Measurements from ENCODE around the gene CARM1. TPM values are rescaled to one million over a fixed set of nuclear protein-coding genes. Genes with fewer than 3 reads are reported as not detected.
"Not testable (repeated sequence)": the region's sequence is repeated elsewhere in the genome, so short reads cannot be mapped to it uniquely, and the experiment has no call there.

CARM1 gene
- total RNA-seq, 1 experiment from 2014 or later, result 19.1 TPM

DNA sequence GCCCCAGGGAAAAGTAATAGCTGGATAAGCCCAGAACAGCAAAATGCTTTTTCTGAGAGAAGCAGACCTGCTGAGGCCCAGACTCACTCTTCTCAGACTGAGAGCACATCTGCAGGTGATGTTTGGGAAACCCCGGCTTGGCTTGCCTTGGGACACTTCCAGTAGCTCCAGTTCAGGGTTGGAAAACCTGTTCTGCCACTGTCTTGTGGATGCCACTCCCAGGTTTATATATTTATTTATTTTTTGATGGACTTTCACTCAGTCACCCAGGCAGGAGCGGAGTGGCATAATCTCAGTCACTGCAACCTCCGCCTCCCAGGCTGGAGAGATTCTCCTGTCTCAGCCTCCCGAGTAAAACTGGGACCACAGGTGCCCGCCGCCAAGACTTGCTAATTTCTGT, 81.5 kb downstream of the CARM1 start:
- in situ Hi-C loops (cut with HindIII; ENCODE audit: low pct_unique_long_range_greater_than_20kb, low sequenced_read_pairs), result no loop called here
- no peak for DNase-seq (ENCODE audit: low read depth)

DNA sequence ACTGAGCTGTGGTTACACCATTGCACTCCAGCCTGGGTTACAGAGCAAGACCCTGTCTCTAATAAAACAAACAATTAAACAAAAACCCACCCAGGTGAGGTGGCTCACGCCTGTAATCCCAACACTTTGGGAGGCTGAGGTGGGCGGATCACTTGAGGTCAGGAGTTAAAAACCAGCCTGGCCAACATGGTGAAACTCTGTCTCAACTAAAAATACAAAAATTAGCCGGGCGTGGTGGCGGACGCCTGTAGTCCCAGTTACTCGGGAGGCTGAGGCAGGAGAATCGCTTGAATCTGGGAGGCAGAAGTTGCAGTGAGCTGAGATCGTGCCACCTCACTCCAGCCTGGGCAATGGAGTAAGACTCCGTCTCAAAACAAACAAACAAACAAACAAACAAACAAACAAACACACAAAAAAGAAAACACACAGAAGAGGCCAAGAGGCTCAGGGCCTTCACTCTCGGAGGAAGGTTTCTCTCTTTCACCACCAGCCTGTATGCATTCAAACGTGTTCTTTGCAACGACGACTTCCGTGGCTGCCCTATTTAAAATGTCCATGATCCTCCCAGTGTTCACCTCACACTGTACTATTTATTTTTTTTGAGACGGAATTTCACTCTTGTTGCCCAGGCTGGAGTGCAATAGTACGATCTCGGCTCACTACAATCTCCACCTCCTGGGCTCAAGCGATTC, 88.1 kb downstream of the CARM1 start:
- in situ Hi-C loops (cut with HindIII; ENCODE audit: low pct_unique_long_range_greater_than_20kb, low sequenced_read_pairs); DNase-seq (ENCODE audit: low read depth): not testable (repeated sequence)

DNA sequence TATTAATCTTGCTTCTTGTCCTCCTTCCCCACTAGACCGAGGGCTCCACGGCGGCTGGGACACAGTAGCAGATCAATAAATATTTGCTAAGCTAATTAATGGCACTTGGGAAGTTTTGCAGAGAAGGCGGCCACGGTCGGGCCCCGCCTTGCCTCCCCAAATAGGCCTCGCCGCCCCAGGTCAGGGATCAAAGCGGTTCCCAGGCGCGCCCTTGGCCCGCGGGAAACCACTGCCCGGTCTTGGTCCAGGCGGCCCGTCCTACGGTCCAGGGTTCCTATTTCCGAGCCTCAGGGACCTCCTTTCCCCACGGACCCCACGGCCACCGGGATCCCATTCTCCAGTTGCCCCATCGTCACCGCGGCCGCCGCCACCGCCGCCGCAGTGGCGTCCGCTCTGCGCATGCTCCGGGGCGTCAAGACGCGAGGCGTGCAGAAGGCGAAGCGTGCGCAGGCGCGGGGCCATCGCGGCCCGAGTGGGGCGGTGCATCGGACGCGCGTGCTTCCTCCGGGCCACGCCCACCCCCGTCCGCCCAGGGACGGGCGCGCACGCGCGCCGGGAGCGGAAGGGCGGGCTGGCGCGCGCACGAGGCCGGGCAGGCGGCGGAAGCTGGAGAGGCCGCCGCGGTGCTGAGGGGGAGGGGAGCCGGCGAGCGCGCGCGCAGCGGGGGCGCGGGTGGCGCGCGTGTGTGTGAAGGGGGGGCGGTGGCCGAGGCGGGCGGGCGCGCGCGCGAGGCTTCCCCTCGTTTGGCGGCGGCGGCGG, 89.1 kb downstream of the CARM1 start, which contains the start of gene SMARCA4:
SMARCA4 (plus strand) TSS at position 717 of the 759 bp plus-strand sequence. CDS start 23,122 bp downstream, outside the sequence.
- peak; percentile 96 for DNase-seq (ENCODE audit: low read depth)
- in situ Hi-C loops (cut with HindIII; ENCODE audit: low pct_unique_long_range_greater_than_20kb, low sequenced_read_pairs), result no loop called here

DNA sequence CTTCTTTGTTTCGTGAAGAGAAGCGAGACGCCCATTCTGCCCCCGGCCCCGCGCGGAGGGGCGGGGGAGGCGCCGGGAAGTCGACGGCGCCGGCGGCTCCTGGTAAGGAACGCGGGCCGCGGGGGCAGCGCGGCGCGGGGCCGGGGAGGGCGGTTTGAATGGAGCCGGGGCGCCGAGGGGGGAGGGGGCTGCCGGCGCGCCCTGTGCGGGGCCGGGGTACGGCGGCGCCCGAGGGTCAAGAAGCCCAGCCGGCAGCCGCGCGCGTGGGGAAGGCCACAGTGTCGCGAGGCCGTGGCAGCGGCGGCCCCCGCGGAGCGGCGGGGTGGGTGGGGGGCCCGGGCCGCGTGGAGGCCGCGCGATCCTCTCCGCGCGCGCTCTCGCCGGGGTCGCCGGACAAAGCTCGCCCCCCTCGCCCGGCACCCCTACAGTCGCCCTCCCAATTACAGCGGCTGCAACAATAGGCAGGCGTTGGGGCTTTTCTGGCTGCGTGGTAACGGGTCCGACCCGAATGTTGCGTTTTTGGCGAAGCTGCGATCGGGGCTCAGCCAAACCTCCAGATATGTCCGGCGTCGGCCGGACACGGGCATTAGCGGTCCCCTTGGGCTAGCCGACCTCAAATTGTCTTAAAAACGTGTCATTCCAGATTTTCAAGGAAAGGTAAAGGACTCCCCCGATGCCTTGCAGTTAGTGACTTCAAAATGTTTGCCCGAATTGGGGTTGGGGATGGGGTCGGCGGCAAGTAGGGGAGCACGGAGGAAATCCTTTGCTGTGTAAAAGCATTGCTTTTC, 89.9 kb downstream of the CARM1 start:
- in situ Hi-C loops (cut with HindIII; ENCODE audit: low pct_unique_long_range_greater_than_20kb, low sequenced_read_pairs), result no loop called here
- no peak for DNase-seq (ENCODE audit: low read depth)

DNA sequence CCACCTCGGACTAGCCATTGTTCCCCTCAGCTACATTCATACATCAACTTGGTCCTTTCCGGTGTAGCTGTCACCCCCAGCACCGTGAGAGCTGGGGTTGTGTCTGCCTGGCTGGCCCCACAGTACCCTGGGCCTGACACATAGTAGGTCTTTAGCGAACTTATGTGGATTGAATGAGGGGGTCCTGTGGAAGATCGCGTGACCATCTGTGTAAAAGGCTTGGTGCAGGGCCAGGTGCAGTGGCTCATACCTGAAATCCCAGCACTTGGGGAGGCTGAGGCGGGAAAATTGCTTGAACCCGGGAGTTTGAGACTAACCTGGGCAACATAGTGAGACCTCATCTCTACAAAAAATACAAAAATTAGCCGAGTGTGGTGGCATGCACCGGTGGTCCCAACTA, 91.5 kb downstream of the CARM1 start:
- no peak for DNase-seq (ENCODE audit: low read depth)
- in situ Hi-C loops (cut with HindIII; ENCODE audit: low pct_unique_long_range_greater_than_20kb, low sequenced_read_pairs), result no loop called here

DNA sequence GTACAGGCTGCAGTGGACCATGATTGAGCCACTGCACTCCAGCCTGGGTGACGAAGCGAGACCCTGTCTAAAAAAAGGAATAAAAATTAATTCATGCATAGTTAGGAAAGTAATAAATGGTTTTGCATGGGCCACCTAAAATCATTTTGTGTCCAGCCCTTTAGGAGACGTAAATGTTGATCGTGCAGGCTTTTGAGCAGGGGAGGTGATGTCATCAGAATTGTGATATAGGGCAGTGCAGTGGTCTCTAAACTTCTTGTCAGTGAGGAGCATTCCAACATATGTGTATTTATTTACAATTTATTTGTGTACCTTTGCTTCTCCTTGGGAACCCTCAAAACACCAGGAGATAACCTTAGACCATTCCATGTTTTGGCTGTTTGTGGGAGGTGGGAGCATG, 92.5 kb downstream of the CARM1 start:
- DNase-seq (ENCODE audit: low read depth), result no peak
- in situ Hi-C loops (cut with HindIII; ENCODE audit: low pct_unique_long_range_greater_than_20kb, low sequenced_read_pairs), result no loop called here

DNA sequence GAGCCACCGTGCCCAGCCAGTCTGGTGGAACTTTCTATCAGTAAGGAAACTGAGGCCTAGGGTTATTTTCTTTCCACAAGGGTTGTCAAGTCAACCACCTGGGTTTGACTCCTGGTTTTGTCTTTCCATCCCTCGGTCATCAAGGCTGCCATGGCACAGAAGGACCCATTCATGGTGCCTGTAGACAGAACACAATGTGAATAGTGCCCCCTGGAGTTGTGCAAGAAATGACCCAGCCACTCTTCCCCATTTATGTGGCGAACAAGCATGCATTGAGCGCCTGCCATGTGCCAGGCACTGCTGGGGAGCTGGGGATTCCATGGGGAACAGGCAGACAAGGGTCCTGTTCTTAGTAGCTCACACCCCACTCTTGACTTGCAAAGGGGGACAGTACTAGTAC, 93.5 kb downstream of the CARM1 start:
- in situ Hi-C loops (cut with HindIII; ENCODE audit: low pct_unique_long_range_greater_than_20kb, low sequenced_read_pairs), result no loop called here
- DNase-seq (ENCODE audit: low read depth), result no peak

DNA sequence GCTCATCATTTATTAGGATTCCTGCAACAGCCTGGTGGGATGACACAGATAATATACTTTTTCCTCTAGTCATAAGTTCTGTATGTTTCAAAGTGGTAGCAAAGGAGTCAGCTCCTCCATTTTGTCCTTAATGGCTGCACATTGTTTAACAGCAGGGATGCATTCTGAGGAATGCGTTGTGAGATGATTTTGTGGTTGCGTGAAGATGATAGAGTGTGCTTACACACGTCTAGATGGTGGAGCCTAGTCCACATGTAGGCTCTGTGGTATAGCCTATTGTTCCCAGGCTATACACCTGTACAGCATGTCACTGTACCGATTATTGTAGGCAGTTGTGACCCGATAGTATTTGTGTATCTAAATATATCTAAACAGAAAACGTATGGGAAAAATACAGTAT, 94.0 kb downstream of the CARM1 start:
- no peak for DNase-seq (ENCODE audit: low read depth)
- in situ Hi-C loops (cut with HindIII; ENCODE audit: low pct_unique_long_range_greater_than_20kb, low sequenced_read_pairs), result no loop called here

DNA sequence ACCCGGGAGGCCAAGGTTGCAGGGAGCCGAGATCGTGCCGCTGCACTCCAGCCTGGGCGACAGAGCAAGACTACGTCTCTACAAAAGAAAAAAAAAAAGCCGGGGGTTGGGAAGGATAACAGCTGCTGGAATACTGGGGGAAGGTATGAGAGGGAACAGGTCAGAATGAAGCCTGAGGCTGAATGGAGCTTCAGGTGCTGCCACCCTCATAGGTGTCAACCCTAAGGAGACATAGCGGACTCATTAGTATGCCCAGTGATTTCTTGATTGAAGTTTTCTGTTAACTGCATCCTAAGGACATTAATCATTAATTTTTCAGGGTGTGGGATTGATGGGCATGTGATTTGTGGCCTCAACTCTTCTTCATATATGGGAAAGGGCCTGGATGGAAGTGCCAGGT, 95.5 kb downstream of the CARM1 start:
- in situ Hi-C loops (cut with HindIII; ENCODE audit: low pct_unique_long_range_greater_than_20kb, low sequenced_read_pairs), result no loop called here
- DNase-seq (ENCODE audit: low read depth), result no peak

DNA sequence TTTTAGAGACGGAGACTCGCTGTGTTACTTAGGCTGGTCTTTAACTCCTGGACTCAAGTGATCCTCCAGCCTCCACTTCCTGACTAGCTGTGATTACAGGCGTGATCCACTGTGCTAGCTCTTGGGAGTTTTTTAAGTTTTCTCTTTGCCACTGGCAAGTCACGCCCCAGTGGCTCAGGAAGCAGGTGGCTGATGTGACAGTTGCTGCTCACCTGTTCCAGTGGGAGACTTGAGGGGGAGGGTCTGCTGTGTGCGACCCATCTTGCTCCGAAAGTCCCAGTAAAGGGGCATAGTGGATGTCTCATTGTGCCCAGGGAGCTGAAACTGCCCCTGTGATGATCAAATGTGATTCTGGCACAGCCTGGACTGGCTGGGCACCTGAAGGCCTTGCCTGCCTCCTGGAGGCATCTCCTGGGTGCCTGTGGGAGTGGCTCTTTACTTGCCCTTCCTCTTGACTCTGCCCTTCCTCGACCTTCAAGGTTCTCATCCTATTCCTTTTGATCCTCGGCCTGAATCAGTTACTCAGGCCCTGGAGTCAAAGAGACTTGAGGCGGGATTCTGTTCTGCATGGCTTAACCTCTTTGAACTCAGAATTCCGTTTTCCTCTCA, 97.3 kb downstream of the CARM1 start:
- peak; percentile 56 for DNase-seq (ENCODE audit: low read depth)
- in situ Hi-C loops (cut with HindIII; ENCODE audit: low pct_unique_long_range_greater_than_20kb, low sequenced_read_pairs), result no loop called here

DNA sequence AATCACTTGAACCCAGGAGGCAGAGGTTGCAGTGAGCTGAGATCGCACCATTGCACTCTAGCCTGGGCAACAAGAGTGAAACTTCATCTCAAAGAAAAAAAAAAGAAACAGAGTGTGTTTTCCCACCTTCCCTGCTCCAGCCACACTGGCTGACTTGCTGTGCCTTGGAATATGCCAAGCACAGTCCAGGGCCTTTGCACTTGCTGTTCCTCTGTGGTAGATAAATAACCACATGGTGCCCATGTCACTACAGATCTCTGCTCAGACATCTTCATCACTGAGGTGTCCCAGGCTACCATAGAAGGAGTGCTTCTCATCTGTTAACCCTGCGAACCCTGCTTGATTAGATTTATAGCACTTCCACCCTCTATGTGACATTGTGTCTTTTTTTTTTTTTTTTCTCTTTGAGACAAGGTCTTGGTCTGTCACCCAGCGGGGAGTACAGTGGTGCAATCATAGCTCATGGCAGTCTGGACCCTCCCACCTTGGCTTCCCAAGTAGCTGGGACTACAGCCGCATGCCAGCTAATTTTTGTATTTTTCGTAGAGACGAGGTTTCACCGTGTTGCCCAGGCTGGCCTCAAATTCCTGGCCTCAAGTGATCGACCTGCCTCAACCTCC, 99.9 kb downstream of the CARM1 start:
- DNase-seq (ENCODE audit: low read depth), result no peak
- in situ Hi-C loops (cut with HindIII; ENCODE audit: low pct_unique_long_range_greater_than_20kb, low sequenced_read_pairs), result no loop called here

Other genes with a start within 250 kb of the CARM1 start
- 7.1 and 13.1 TPM in 2 replicates for gene SLC44A2, start 246.0 kb upstream of the CARM1 start, total RNA-seq (2014; rRNA removed; shearing (Covaris generic); ENCODE audit: low replicate concordance)
- gene ILF3, start 217.2 kb upstream of the CARM1 start, total RNA-seq (2014; rRNA removed; shearing (Covaris generic); ENCODE audit: low replicate concordance), result 168 and 223 TPM in 2 replicates
- 32.2 and 57.9 TPM in 2 replicates for gene QTRT1, start 170.1 kb upstream of the CARM1 start, total RNA-seq (2014; rRNA removed; shearing (Covaris generic); ENCODE audit: low replicate concordance)
- gene DNM2, start 153.5 kb upstream of the CARM1 start, total RNA-seq (2014; rRNA removed; shearing (Covaris generic); ENCODE audit: low replicate concordance), result 331 and 362 TPM in 2 replicates
- 47.7 and 64.0 TPM in 2 replicates for gene TMED1, start 35.3 kb upstream of the CARM1 start, total RNA-seq (2014; rRNA removed; shearing (Covaris generic); ENCODE audit: low replicate concordance)
- gene C19orf38, start 23.1 kb upstream of the CARM1 start, total RNA-seq (2014; rRNA removed; shearing (Covaris generic); ENCODE audit: low replicate concordance), result 1.1 and 3.3 TPM in 2 replicates
- gene YIPF2, start 57.1 kb downstream of the CARM1 start, total RNA-seq (2014; rRNA removed; shearing (Covaris generic); ENCODE audit: low replicate concordance), result 102 and 129 TPM in 2 replicates
- gene TIMM29, start 57.3 kb downstream of the CARM1 start, total RNA-seq (2014; rRNA removed; shearing (Covaris generic); ENCODE audit: low replicate concordance), result 60.3 and 60.8 TPM in 2 replicates
- 76.1 and 109 TPM in 2 replicates for gene SMARCA4, start 89.5 kb downstream of the CARM1 start, total RNA-seq (2014; rRNA removed; shearing (Covaris generic); ENCODE audit: low replicate concordance)
- gene LDLR, start 217.9 kb downstream of the CARM1 start, total RNA-seq (2014; rRNA removed; shearing (Covaris generic); ENCODE audit: low replicate concordance), result 43.3 and 54.3 TPM in 2 replicates